GM18502 (cell line): ENCODE data around the gene OR4D2.
"Not testable (repeated sequence)": the region's sequence is repeated elsewhere in the genome, so short reads cannot be mapped to it uniquely, and the experiment has no call there.

ENCODE experiments used
- ATAC-seq: cut with Tn5 transposase; IDR thresholded peaks from one replicate; pipeline ENCODE4 v1.9.1; 2021; ENCODE audit warnings: mild to moderate bottlenecking; ENCODE audit not compliant: unreplicated experiment, poor library complexity

OR4D2 gene

GRCh38 chr17:58166682-58167081 is at the start of gene OR4D2:
OR4D2 (plus strand) TSS chr17:58166982; CDS start chr17:58169656, 2,674 bp downstream.
- no peak for ATAC-seq

GRCh38 chr17:58117382-58117781 is 49.4 kb upstream of the OR4D2 start:
- ATAC-seq, result no peak

GRCh38 chr17:58119491-58119890 is 47.3 kb upstream of the OR4D2 start:
- ATAC-seq, result no peak

- no peak for ATAC-seq
These were observed 46.5 kb upstream of the OR4D2 start for GRCh38 chr17:58120195-58120822.

- no peak for ATAC-seq
These were observed 44.9 kb upstream of the OR4D2 start for GRCh38 chr17:58121925-58122324.

GRCh38 chr17:58127846-58128245 is 38.9 kb upstream of the OR4D2 start:
- ATAC-seq, result no peak

GRCh38 chr17:58132697-58133096 is 34.1 kb upstream of the OR4D2 start:
- ATAC-seq, result not testable (repeated sequence)

GRCh38 chr17:58136669-58137279 is 30.0 kb upstream of the OR4D2 start:
- no peak for ATAC-seq

- ATAC-seq, result no peak
These were observed 25.3 kb upstream of the OR4D2 start for GRCh38 chr17:58141505-58141904.

- not testable (repeated sequence) for ATAC-seq
These were observed 23.4 kb upstream of the OR4D2 start for GRCh38 chr17:58143335-58143734.

GRCh38 chr17:58144801-58145200 is 22.0 kb upstream of the OR4D2 start:
- no peak for ATAC-seq

GRCh38 chr17:58147930-58148434 is 18.8 kb upstream of the OR4D2 start, which contains the start of gene OR4D1:
OR4D1 (plus strand) TSS chr17:58148384; CDS start chr17:58155154, 6,770 bp downstream.
- ATAC-seq, result no peak

GRCh38 chr17:58148609-58149008 is 18.2 kb upstream of the OR4D2 start:
- no peak for ATAC-seq

- ATAC-seq, result no peak
These were observed 16.4 kb upstream of the OR4D2 start for GRCh38 chr17:58150394-58150793.

GRCh38 chr17:58153046-58153445 is 13.7 kb upstream of the OR4D2 start:
- no peak for ATAC-seq

GRCh38 chr17:58153671-58154070 is 13.1 kb upstream of the OR4D2 start:
- ATAC-seq, result no peak

GRCh38 chr17:58156839-58157803 is 9.7 kb upstream of the OR4D2 start:
- ATAC-seq, result no peak

- ATAC-seq, result no peak
These were observed 8.6 kb upstream of the OR4D2 start for GRCh38 chr17:58158181-58158580.

GRCh38 chr17:58161566-58161965 is 5.2 kb upstream of the OR4D2 start:
- ATAC-seq, result no peak

- ATAC-seq, result no peak
These were observed 801 bp upstream of the OR4D2 start for GRCh38 chr17:58165981-58166380.

GRCh38 chr17:58170622-58171021 is 3.8 kb downstream of the OR4D2 start:
- ATAC-seq, result no peak
